ENCODE data around the gene MED22.

The MED22 gene

DNA sequence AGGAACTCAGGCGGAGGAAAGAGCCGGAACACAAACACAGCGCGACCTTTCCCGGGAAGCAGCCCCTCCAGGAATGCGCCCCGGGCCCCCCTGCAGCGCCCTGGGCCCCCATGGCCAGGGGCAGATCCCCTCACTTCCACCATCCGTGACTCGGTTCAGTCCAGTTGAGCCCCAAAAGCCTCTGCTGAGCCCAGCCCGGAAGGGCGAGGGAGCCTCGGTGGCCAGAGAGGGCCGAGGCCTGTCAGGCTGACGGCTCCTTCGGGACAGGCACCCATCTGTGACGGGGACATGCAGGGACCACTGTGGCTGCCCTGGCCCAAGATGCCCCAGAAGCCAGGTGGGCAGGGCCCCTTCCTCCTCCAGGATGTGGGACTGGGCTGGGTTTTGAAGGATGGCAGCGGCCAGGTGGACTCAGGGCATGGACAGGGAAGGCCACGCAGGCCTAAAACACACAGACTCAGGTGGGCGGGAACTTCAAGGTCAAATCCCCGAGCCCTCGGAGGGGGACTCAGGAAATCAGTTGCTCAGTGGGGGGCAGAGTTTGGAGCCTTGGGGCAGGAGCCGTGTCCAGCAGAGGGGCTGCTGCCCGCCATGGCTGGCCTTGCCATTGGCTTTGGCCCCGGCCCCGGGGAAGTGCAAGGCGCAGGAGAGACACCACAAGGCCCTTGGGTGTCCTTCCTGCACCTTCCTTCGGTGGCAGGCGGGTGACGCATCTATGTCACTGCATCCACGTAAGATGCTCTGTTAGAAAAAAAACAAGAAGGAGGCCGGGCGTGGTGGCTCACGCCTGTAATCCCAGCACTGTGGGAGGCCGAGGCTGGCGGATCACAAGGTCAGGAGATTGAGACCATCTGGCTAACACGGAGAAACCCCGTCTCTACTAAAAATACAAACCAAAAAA is 43.2 kb downstream of the MED22 start:
- no peak overlapping the region for H2AFZ ChIP-seq (ENCODE audit: insufficient read depth, low read length, poor library complexity)
- H2AK5ac ChIP-seq (ENCODE audit: low read length) = no peak overlapping the region
- WGBS (ENCODE audit: extremely low coverage, insufficient coverage, insufficient read length) = no CpG with 5 or more reads among the region's 38 CpGs
- H3K79me2 ChIP-seq (ENCODE audit: control insufficient read depth, insufficient read depth, low read length, poor library complexity) = no peaks in the 10 kb centered on the region
- H3K4me2 ChIP-seq (ENCODE audit: low read length) = no peak overlapping the region
- no peak for DNase-seq
- H3K27me3 ChIP-seq (ENCODE audit: insufficient read depth, low read length) = no peaks in the 10 kb centered on the region
- H2BK120ac ChIP-seq (ENCODE audit: insufficient read depth, low read length, poor library complexity) = no peak overlapping the region
- no peak overlapping the region for H2BK12ac ChIP-seq (ENCODE audit: low read length)
- H2BK5ac ChIP-seq (ENCODE audit: low read depth, low read length, poor library complexity) = no peak overlapping the region
- H4K12ac ChIP-seq (ENCODE audit: low read depth, low read length) = no peak overlapping the region
- no peaks in the 10 kb centered on the region for H3K36me3 ChIP-seq (ENCODE audit: control insufficient read depth in 1 of 2, insufficient read depth in 2 of 2, low read length in 2 of 2)
- H3K9ac ChIP-seq (ENCODE audit: low read length) = no peak overlapping the region
- H3K14ac ChIP-seq (ENCODE audit: low read length) = no peak overlapping the region
- H3K79me1 ChIP-seq (ENCODE audit: low read length) = no peaks in the 10 kb centered on the region
- no peak overlapping the region for H3K23ac ChIP-seq (ENCODE audit: low read length)
- H4K91ac ChIP-seq (ENCODE audit: low read depth, low read length) = no peak overlapping the region
- no peak overlapping the region for H3K18ac ChIP-seq (ENCODE audit: low read length)
- no peak overlapping the region for H3K4me3 ChIP-seq (ENCODE audit: low read depth, low read length)
- peaks cover 7% of the 10 kb centered on the region for H3K9me3 ChIP-seq (ENCODE audit: insufficient read depth, low read depth, low read length)
- no peak overlapping the region for H3K4ac ChIP-seq (ENCODE audit: low read depth, low read length)
- H3K4me1 ChIP-seq (ENCODE audit: control insufficient read depth in 1 of 2, insufficient read depth in 2 of 2, low read length in 2 of 2) = no peaks in the 10 kb centered on the region
- no peak overlapping the region for H3K27ac ChIP-seq (ENCODE audit: low read depth, low read length)
- no peak overlapping the region for H4K8ac ChIP-seq (ENCODE audit: low read depth, low read length)

DNA sequence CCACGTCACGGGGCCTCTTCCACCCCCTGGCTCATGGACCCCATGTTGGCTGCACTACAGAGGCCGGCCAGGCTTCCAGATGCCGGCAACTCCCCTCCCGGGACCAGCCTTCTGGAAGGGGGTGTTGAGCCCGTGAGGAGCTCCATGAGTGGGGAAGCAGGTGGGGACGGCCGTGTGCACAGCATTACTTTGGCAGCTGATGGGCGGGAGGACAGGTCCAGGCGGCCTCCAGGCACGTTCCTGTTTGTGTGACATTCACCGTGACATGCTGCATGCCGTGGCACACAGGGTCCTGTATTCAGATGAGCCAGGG is 43.8 kb downstream of the MED22 start:
- no peak overlapping the region for H3K18ac ChIP-seq (ENCODE audit: low read length)
- H3K9ac ChIP-seq (ENCODE audit: low read length) = no peak overlapping the region
- H3K27ac ChIP-seq (ENCODE audit: low read depth, low read length) = no peak overlapping the region
- H2AFZ ChIP-seq (ENCODE audit: insufficient read depth, low read length, poor library complexity) = no peak overlapping the region
- DNase-seq = no peak
- no peak overlapping the region for H3K4ac ChIP-seq (ENCODE audit: low read depth, low read length)
- no peaks in the 10 kb centered on the region for H3K36me3 ChIP-seq (ENCODE audit: control insufficient read depth in 1 of 2, insufficient read depth in 2 of 2, low read length in 2 of 2)
- peaks cover 7% of the 10 kb centered on the region for H3K9me3 ChIP-seq (ENCODE audit: insufficient read depth, low read depth, low read length)
- no peaks in the 10 kb centered on the region for H3K4me1 ChIP-seq (ENCODE audit: control insufficient read depth in 1 of 2, insufficient read depth in 2 of 2, low read length in 2 of 2)
- H3K4me3 ChIP-seq (ENCODE audit: low read depth, low read length) = no peak overlapping the region
- no peak overlapping the region for H4K12ac ChIP-seq (ENCODE audit: low read depth, low read length)
- H2BK12ac ChIP-seq (ENCODE audit: low read length) = no peak overlapping the region
- H2BK5ac ChIP-seq (ENCODE audit: low read depth, low read length, poor library complexity) = no peak overlapping the region
- H3K27me3 ChIP-seq (ENCODE audit: insufficient read depth, low read length) = no peaks in the 10 kb centered on the region
- no peaks in the 10 kb centered on the region for H3K79me1 ChIP-seq (ENCODE audit: low read length)
- no peak overlapping the region for H4K91ac ChIP-seq (ENCODE audit: low read depth, low read length)
- H3K79me2 ChIP-seq (ENCODE audit: control insufficient read depth, insufficient read depth, low read length, poor library complexity) = no peaks in the 10 kb centered on the region
- no peak overlapping the region for H4K8ac ChIP-seq (ENCODE audit: low read depth, low read length)
- H3K4me2 ChIP-seq (ENCODE audit: low read length) = no peak overlapping the region
- H3K23ac ChIP-seq (ENCODE audit: low read length) = no peak overlapping the region
- H3K14ac ChIP-seq (ENCODE audit: low read length) = no peak overlapping the region
- no CpG with 5 or more reads among the region's 13 CpGs for WGBS (ENCODE audit: extremely low coverage, insufficient coverage, insufficient read length)
- no peak overlapping the region for H2BK120ac ChIP-seq (ENCODE audit: insufficient read depth, low read length, poor library complexity)
- no peak overlapping the region for H2AK5ac ChIP-seq (ENCODE audit: low read length)

DNA sequence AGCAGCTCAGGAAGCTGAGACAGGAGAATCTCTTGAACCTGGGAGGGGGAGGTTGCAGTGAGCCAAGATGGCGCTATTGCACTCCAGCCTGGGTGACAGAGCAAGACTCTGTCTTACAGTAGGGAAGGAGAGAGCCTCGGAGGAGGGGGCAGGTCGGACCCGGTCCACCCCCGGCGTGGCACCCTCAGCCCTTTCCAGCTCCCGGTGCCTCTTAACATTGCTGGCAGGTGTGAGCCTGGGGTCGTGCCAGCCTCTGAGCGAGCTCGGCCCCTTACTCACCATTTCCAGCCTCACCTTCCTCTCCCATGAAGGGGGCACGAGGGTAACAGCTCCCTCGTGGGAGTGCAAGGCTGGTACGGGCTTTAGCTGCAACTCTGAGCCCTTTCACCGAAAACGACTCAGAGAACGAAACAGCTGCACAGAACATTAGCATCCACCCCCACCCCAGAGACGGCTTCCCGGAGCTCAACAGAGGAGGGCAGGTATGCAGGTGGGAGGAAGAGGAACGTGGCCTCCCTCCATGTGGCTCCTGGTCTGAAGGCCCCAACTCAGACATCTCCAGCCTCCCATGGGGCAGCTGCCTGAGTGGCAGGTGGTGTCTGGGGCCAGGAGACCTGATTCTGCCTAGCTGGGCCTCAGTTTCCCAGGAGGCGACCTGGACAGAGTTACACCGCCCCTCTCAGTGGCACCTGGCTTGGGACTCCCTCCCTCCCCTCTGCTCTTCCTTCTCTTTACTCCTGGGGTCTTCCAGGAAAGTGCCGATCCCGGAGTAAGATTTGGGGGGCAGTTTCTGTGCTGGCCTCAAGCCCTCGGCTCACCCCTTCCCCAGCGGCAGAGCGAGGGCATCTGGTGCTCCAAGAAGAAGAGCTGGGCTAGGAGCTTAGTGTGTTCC is 44.4 kb downstream of the MED22 start:
- no CpG with 5 or more reads among the region's 26 CpGs for WGBS (ENCODE audit: extremely low coverage, insufficient coverage, insufficient read length)

DNA sequence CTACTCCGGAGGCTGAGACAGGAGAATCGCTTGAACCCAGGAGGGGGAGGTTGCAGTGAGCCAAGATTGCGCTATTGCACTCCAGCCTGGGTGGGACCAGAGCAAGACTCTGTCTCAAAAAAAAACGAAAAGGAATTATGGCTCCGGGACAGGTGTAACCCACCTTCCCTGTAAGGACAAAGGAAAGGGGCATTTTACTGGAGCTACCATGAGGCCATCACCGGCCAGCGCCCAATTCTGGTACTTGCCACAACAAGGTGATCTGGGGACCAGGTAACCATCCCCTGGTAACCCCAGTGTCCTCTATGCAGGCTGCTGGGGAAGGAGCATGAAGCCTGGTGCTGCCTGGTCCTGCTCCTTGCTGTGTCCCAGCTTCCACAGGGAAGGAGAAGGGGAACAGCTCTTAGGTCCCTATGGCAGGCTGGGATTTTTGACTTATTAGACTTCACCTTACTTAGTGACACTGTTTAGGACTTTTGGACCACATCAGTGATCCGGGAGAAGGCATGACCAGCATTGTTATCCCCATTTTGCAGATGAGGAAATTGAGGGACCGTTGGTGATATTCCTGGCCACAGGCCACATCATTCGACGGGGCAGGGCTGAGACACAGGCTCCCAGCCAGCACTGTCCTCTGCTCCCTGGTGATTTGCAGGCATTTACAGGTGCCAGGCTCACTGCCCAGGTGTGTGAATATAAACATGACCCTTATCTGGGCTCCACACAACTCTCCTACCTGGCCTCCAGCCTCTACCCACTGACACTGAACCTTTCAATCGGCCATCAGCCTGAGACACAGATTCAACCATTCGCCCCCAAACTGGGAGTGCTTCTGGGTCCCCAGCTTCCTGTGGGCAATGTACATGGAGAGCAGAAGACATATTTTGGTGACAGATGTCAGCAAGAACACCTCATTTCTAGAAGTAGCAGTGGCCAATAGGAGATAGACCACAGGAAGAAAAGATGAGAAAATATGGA is 46.4 kb downstream of the MED22 start:
- H3K27me3 ChIP-seq (ENCODE audit: insufficient read depth, low read length) = no peaks in the 10 kb centered on the region
- no peak overlapping the region for H3K4me2 ChIP-seq (ENCODE audit: low read length)
- H3K4me3 ChIP-seq (ENCODE audit: low read depth, low read length) = no peak overlapping the region
- no peak overlapping the region for H3K23ac ChIP-seq (ENCODE audit: low read length)
- DNase-seq = no peak
- H2AFZ ChIP-seq (ENCODE audit: insufficient read depth, low read length, poor library complexity) = no peak overlapping the region
- no peak overlapping the region for H4K91ac ChIP-seq (ENCODE audit: low read depth, low read length)
- H3K18ac ChIP-seq (ENCODE audit: low read length) = no peak overlapping the region
- no peaks in the 10 kb centered on the region for H3K36me3 ChIP-seq (ENCODE audit: control insufficient read depth in 1 of 2, insufficient read depth in 2 of 2, low read length in 2 of 2)
- H3K79me1 ChIP-seq (ENCODE audit: low read length) = no peaks in the 10 kb centered on the region
- H3K9me3 ChIP-seq (ENCODE audit: insufficient read depth, low read depth, low read length) = peaks cover 9% of the 10 kb centered on the region
- H2BK5ac ChIP-seq (ENCODE audit: low read depth, low read length, poor library complexity) = no peak overlapping the region
- H4K8ac ChIP-seq (ENCODE audit: low read depth, low read length) = no peak overlapping the region
- H3K4me1 ChIP-seq (ENCODE audit: control insufficient read depth in 1 of 2, insufficient read depth in 2 of 2, low read length in 2 of 2) = no peaks in the 10 kb centered on the region
- no peak overlapping the region for H3K27ac ChIP-seq (ENCODE audit: low read depth, low read length)
- no peak overlapping the region for H2BK120ac ChIP-seq (ENCODE audit: insufficient read depth, low read length, poor library complexity)
- no peak overlapping the region for H3K14ac ChIP-seq (ENCODE audit: low read length)
- H2BK12ac ChIP-seq (ENCODE audit: low read length) = no peak overlapping the region
- no peak overlapping the region for H4K12ac ChIP-seq (ENCODE audit: low read depth, low read length)
- whole genome bisulfite sequencing (ENCODE audit: extremely low coverage, insufficient coverage, insufficient read length) = no CpG with 5 or more reads among the region's 13 CpGs
- H2AK5ac ChIP-seq (ENCODE audit: low read length) = no peak overlapping the region
- no peak overlapping the region for H3K4ac ChIP-seq (ENCODE audit: low read depth, low read length)
- H3K79me2 ChIP-seq (ENCODE audit: control insufficient read depth, insufficient read depth, low read length, poor library complexity) = no peaks in the 10 kb centered on the region
- no peak overlapping the region for H3K9ac ChIP-seq (ENCODE audit: low read length)

More for the DNA sequence above, 44.4 kb downstream of the MED22 start:
- Histone ChIP-seq H3K36me3 (ENCODE audit: control insufficient read depth in 1 of 2, insufficient read depth in 2 of 2, low read length in 2 of 2) (no peaks in the 10 kb centered on the region), H3K23ac (ENCODE audit: low read length) (no peak overlapping the region), H4K91ac (ENCODE audit: low read depth, low read length) (no peak overlapping the region), H3K4ac (ENCODE audit: low read depth, low read length) (no peak overlapping the region), H2BK120ac (ENCODE audit: insufficient read depth, low read length, poor library complexity) (no peak overlapping the region), H3K9ac (ENCODE audit: low read length) (no peak overlapping the region), H3K18ac (ENCODE audit: low read length) (no peak overlapping the region), H4K12ac (ENCODE audit: low read depth, low read length) (no peak overlapping the region), H3K9me3 (ENCODE audit: insufficient read depth, low read depth, low read length) (peaks cover 7% of the 10 kb centered on the region), H2AK5ac (ENCODE audit: low read length) (no peak overlapping the region), H2AFZ (ENCODE audit: insufficient read depth, low read length, poor library complexity) (no peak overlapping the region), H4K8ac (ENCODE audit: low read depth, low read length) (no peak overlapping the region), H2BK5ac (ENCODE audit: low read depth, low read length, poor library complexity) (no peak overlapping the region), H3K4me3 (ENCODE audit: low read depth, low read length) (no peak overlapping the region), H2BK12ac (ENCODE audit: low read length) (no peak overlapping the region), H3K27ac (ENCODE audit: low read depth, low read length) (no peak overlapping the region), H3K79me1 (ENCODE audit: low read length) (no peaks in the 10 kb centered on the region), H3K14ac (ENCODE audit: low read length) (no peak overlapping the region), H3K27me3 (ENCODE audit: insufficient read depth, low read length) (no peaks in the 10 kb centered on the region), H3K4me1 (ENCODE audit: control insufficient read depth in 1 of 2, insufficient read depth in 2 of 2, low read length in 2 of 2) (no peaks in the 10 kb centered on the region), H3K79me2 (ENCODE audit: control insufficient read depth, insufficient read depth, low read length, poor library complexity) (no peaks in the 10 kb centered on the region), H3K4me2 (ENCODE audit: low read length) (no peak overlapping the region)
- DNase-seq = no peak

Data from trophoblast cell (in vitro differentiated cells and primary cell).